ENCODE measurements around the gene AANAT.

GRCh38 chr17:76462556-76463290, 4.7 kb upstream of the AANAT start:
- TF ChIP-seq CTCF (IDR thresholded peaks at IDR 0.05 in 8 of 11, conservative IDR thresholded peaks at IDR 0.05 in 3 of 11) (no peak), POLR2A (IDR thresholded peaks at IDR 0.05) (no peak), POLR2AphosphoS5 (IDR thresholded peaks at IDR 0.05) (no peak)

Measured in spleen (tissue), 7 donors.